ENCODE measurements around the gene FTMT.

DNA sequence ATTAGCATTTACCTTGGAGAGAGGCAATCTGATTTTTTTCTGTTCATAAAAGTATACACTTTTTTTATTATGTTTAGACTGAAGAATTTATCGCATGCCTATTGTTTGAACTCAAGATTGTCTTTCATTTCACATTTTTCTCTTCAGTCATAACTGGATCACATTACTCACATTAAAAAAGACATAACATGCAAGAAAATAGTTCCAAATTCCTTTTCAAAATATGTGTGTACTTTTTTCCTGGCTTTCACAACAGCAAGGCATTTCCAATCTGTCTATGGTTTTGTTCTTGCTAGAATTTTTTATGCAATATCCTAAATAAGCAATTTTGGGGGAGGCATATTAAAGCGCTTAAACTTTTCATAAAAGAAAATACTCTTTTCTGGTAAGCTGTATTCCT, 21.2 kb downstream of the FTMT start:
- TF ChIP-seq, protein P1, sequence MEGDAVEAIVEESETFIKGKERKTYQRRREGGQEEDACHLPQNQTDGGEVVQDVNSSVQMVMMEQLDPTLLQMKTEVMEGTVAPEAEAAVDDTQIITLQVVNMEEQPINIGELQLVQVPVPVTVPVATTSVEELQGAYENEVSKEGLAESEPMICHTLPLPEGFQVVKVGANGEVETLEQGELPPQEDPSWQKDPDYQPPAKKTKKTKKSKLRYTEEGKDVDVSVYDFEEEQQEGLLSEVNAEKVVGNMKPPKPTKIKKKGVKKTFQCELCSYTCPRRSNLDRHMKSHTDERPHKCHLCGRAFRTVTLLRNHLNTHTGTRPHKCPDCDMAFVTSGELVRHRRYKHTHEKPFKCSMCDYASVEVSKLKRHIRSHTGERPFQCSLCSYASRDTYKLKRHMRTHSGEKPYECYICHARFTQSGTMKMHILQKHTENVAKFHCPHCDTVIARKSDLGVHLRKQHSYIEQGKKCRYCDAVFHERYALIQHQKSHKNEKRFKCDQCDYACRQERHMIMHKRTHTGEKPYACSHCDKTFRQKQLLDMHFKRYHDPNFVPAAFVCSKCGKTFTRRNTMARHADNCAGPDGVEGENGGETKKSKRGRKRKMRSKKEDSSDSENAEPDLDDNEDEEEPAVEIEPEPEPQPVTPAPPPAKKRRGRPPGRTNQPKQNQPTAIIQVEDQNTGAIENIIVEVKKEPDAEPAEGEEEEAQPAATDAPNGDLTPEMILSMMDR (IDR thresholded peaks at IDR 0.05): no peak
- no peak for TF ChIP-seq POLR2A (IDR thresholded peaks at IDR 0.05)

All from esophagus squamous epithelium (tissue), 4 donors.